Gastrocnemius medialis (tissue), 4 donors: Measurements from ENCODE around the gene GNB5. TPM values are rescaled to one million over a fixed set of nuclear protein-coding genes. Genes with fewer than 3 reads are reported as not detected.

ENCODE experiments used
- ATAC-seq, 2 donors: fragments of 150-250 bp; one replicate each; pipeline ENCODE4 v1.9.1; 2016
- DNase-seq, 2 donors: peaks; one replicate each; pipeline ENCODE4 v3.0.0-alpha.2; 2019
- H3K27ac ChIP-seq, 4 donors: fragments of 200-600 bp; sonication (generic); 1 replicate in 1 of 4; 2 replicates in 3 of 4; pipeline ENCODE4 v1.5.1; 2016 to 2018; ENCODE audit warnings: mild to moderate bottlenecking in 2 of 4, moderate library complexity in 1 of 4
- H3K27me3 ChIP-seq, 3 donors: fragments of 200-600 bp; sonication (generic) in 2 of 3; 1 replicate in 1 of 3; 2 replicates in 2 of 3; pipeline versions ENCODE4 v1.5.1 to v1.6.0; 2016 to 2019; ENCODE audit warnings: mild to moderate bottlenecking in 1 of 3, moderate library complexity in 1 of 3
- H3K36me3 ChIP-seq, 2 donors: fragments of 200-600 bp; sonication (generic) in 1 of 2; one replicate each; pipeline ENCODE4 v1.5.1; 2017 to 2018
- H3K4me1 ChIP-seq, 2 donors: fragments of 200-600 bp; sonication (generic) in 1 of 2; one replicate each; pipeline ENCODE4 v1.5.1; 2016 to 2017; ENCODE audit warnings: mild to moderate bottlenecking in 2 of 2
- H3K4me3 ChIP-seq, 4 donors: fragments of 200-600 bp; sonication (generic) in 3 of 4; 1 replicate in 1 of 4; 2 replicates in 3 of 4; pipeline ENCODE4 v1.5.1; 2016 to 2019; ENCODE audit warnings: mild to moderate bottlenecking in 2 of 4
- H3K9me3 ChIP-seq, 3 donors: fragments of 200-600 bp; sonication (generic) in 2 of 3; 1 replicate in 1 of 3; 2 replicates in 2 of 3; pipeline ENCODE4 v1.5.1; 2016 to 2019
- POLR2A ChIP-seq, 2 donors: fragments of 450-650 bp; IDR thresholded peaks; one replicate each; pipeline ENCODE4 v1.6.1; 2017; ENCODE audit warnings: antibody characterized with exemption in 2 of 2, mild to moderate bottlenecking in 2 of 2, moderate library complexity in 2 of 2
- in situ Hi-C, 4 donors: fragments of 200-750 bp; cut with MboI; loops; one replicate each; pipeline versions ENCODE4 v1.15.0 to v1.8.0; 2017; ENCODE audit warnings: low sequenced_read_pairs in 4 of 4
- intact Hi-C: fragments of 100-400 bp; cut with DNase I; formaldehyde crosslinking; loops from one replicate; pipeline ENCODE4 v1.15.1; 2023; ENCODE audit warnings: low total_unique reads
- total RNA-seq, 4 donors: library from RNA; depleted of rRNA; stranded (reverse); fragments of >200 nt; gene quantifications; one replicate each; pipeline versions ENCODE4 v1.1.0 to v1.2.3, GENCODE V29; 2016
- TF ChIP-seq, protein P1 (sequence below), 5 experiments: fragments of 450-650 bp in 3 of 5; fragments of 200-600 bp in 2 of 5; sonication (generic) in 2 of 5; IDR thresholded peaks in 4 of 5; conservative IDR thresholded peaks in 1 of 5; 1 replicate in 4 of 5; 2 replicates in 1 of 5; pipeline ENCODE4 v1.5.1; 2016 to 2019; ENCODE audit warnings: antibody characterized with exemption in 5 of 5, mild to moderate bottlenecking in 3 of 5, moderate library complexity in 3 of 5

GNB5 gene
- total RNA-seq, 4 donors from 2014 or later: 2.9 to 4.6 (median 3.6) TPM

DNA sequence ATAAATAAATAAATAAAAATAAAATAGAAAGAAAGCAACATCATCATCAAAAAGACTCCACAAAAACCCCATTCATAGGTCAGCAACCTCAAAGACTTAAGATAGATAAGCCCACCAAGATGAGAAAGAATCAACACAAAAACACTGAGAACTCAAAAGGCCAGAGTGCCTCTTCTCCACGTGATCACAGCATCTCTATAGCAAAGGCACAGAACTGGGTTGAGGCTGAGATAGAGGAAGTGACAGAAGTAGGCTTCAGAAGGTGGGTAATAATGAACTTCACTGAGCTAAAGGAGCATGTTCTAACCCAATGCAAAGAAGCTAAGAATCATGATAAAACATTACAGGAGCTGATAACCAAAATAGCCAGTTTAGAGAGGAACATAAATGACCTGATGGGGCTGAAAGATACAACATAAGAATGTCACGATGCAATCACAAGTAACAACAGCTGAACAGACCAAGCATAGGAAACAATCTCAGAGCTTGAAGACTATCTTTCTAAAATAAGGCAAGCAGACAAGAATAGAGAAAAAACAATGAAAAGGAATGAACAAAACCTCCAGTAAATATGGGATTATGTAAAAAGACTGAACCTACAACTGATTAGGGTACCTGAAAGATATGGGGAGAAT lies 26.4 kb downstream of the GNB5 start:
- no peak for ATAC-seq
- intact Hi-C loops: no loop called here
- no peak for TF ChIP-seq POLR2A (IDR thresholded peaks at IDR 0.05)
- TF ChIP-seq, protein P1, sequence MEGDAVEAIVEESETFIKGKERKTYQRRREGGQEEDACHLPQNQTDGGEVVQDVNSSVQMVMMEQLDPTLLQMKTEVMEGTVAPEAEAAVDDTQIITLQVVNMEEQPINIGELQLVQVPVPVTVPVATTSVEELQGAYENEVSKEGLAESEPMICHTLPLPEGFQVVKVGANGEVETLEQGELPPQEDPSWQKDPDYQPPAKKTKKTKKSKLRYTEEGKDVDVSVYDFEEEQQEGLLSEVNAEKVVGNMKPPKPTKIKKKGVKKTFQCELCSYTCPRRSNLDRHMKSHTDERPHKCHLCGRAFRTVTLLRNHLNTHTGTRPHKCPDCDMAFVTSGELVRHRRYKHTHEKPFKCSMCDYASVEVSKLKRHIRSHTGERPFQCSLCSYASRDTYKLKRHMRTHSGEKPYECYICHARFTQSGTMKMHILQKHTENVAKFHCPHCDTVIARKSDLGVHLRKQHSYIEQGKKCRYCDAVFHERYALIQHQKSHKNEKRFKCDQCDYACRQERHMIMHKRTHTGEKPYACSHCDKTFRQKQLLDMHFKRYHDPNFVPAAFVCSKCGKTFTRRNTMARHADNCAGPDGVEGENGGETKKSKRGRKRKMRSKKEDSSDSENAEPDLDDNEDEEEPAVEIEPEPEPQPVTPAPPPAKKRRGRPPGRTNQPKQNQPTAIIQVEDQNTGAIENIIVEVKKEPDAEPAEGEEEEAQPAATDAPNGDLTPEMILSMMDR (IDR thresholded peaks at IDR 0.05 in 4 of 5, conservative IDR thresholded peaks at IDR 0.05 in 1 of 5): no peak

DNA sequence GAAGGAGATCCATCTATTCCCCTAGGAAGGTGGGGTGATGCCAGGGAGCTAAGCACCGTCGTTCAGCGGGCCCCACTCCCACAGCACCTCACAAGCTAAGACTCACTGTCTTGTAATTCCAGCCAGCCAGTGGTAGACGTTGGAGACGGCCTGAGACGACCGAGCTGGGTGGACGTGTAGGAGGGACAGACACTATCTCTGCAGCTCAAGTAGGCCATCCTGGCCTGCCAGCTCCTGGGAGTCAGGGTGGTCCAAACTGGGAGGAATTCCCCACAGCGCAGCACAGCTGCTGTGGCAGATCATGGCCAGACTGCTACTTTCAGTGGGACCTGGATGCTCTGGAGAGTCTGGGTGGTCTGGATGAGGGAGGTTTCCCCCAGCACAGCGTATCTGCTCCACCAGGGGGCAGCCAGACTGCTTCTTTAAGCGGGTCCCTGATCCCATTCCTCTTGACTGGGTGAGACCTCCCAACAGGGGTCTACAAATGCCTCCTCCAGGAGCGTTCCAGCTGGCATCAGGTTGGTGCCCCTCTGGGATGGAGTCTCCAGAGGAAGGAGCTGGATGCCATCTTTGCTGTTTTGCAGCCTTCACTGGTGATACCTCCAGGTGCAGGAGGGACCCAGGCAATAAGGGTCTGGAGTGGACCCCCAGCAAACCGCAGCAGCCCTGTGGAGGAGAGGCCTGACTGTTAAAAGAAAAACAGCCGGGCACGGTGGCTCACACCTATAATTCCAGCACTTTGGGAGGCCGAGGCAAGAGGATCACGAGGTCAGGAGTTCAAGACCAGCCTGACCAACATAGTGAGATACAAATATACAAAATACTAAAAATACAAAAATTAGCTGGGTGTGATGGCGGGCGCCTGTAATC lies 27.6 kb downstream of the GNB5 start:
- H3K36me3 ChIP-seq: no peaks in the 10 kb centered on the region
- H3K9me3 ChIP-seq: no peaks in the 10 kb centered on the region
- TF ChIP-seq, protein P1 (IDR thresholded peaks at IDR 0.05 in 4 of 5, conservative IDR thresholded peaks at IDR 0.05 in 1 of 5): no peak
- TF ChIP-seq POLR2A (IDR thresholded peaks at IDR 0.05): no peak
- H3K4me3 ChIP-seq: no peak overlapping the region
- in situ Hi-C loops: no loop called here
- intact Hi-C loops: no loop called here
- no peak for DNase-seq
- H3K4me1 ChIP-seq: no peaks in the 10 kb centered on the region
- no peaks in the 10 kb centered on the region for H3K27me3 ChIP-seq
- no peak overlapping the region for H3K27ac ChIP-seq
- ATAC-seq: no peak

More for the DNA sequence above, 26.4 kb downstream of the GNB5 start:
- Histone ChIP-seq H3K9me3 (no peaks in the 10 kb centered on the region), H3K27me3 (no peaks in the 10 kb centered on the region), H3K27ac (no peak overlapping the region), H3K36me3 (no peaks in the 10 kb centered on the region), H3K4me1 (no peaks in the 10 kb centered on the region), H3K4me3 (no peak overlapping the region)
- in situ Hi-C loops: no loop called here
- no peak for DNase-seq

DNA sequence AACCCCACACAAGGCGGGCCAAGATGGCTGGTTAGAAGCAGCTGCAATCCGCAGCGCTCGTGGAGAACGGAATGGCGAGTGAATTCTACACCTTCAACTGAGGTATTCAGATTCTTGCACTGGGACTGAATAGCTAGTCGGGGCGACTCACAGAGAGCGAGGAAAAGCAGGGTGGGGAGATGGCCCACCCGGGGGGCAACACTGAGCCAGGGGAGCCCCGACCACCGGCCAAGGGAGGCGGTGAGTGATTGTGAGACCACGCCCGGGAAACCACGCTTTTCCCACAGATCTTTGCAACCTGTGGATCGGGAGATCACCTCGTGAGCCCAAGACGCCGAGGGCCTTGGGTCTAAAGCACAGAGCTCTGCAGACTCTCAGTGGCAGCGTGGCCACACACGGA lies 28.3 kb downstream of the GNB5 start:
- TF ChIP-seq, protein P1 (IDR thresholded peaks at IDR 0.05 in 4 of 5, conservative IDR thresholded peaks at IDR 0.05 in 1 of 5): no peak
- no peak for TF ChIP-seq POLR2A (IDR thresholded peaks at IDR 0.05)
- H3K27ac ChIP-seq: no peak overlapping the region
- DNase-seq: no peak
- no peaks in the 10 kb centered on the region for H3K9me3 ChIP-seq
- in situ Hi-C loops (no loop called here), intact Hi-C loops (no loop called here)
- H3K27me3 ChIP-seq: no peaks in the 10 kb centered on the region
- H3K36me3 ChIP-seq: no peaks in the 10 kb centered on the region
- no peak for ATAC-seq
- no peaks in the 10 kb centered on the region for H3K4me1 ChIP-seq
- H3K4me3 ChIP-seq: no peak overlapping the region

DNA sequence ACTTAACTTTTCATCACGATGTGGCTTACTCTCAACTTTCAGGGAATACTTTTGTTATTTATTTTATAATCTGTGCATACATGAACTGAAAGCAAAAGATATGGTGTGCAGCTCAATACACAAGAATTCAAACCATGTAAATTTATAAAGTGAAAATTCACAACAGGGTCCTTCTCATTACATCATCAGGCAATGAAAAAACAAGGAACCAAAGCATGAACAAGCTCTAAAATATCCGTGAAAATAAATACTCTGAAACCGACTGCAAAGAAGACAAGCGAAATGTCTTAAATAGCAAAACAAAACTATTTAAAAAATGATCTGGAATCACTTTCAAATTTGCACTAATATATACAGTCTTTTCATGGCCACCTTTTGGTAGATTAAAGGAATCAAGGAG lies 28.9 kb downstream of the GNB5 start:
- H3K4me1 ChIP-seq: no peaks in the 10 kb centered on the region
- H3K27ac ChIP-seq: no peak overlapping the region
- no peaks in the 10 kb centered on the region for H3K36me3 ChIP-seq
- DNase-seq: no peak
- H3K4me3 ChIP-seq: no peak overlapping the region
- TF ChIP-seq, protein P1 (IDR thresholded peaks at IDR 0.05 in 4 of 5, conservative IDR thresholded peaks at IDR 0.05 in 1 of 5): no peak
- TF ChIP-seq POLR2A (IDR thresholded peaks at IDR 0.05): no peak
- intact Hi-C loops: no loop called here
- no peak for ATAC-seq
- no peaks in the 10 kb centered on the region for H3K27me3 ChIP-seq
- in situ Hi-C loops: no loop called here
- no peaks in the 10 kb centered on the region for H3K9me3 ChIP-seq
